Small intestine (tissue), 7 donors: Measurements from ENCODE around the gene PTPRF. TPM values are rescaled to one million over a fixed set of nuclear protein-coding genes. Genes with fewer than 3 reads are reported as not detected.

Experiments
- DNase-seq, 2 donors: peaks; one replicate each; pipeline versions ENCODE4 v3.0.0 to v3.0.0-alpha.2; 2013
- FAIRE-seq: peaks from 2 replicates; lab custom pipeline; 2012; peaks lifted over from hg19 to GRCh38; lab: Jason Lieb, UNC
- H3K27ac ChIP-seq, 3 donors: one replicate each; pipeline ENCODE4 v1.5.1; 2013; ENCODE audit warnings: low read length in 2 of 3, mild to moderate bottlenecking in 2 of 3, control low read depth in 1 of 3, inconsistent platforms in 1 of 3, low read depth in 1 of 3, moderate library complexity in 1 of 3
- H3K27me3 ChIP-seq, 3 donors: one replicate each; pipeline ENCODE4 v1.6.1; 2013; ENCODE audit warnings: low read length in 3 of 3, inconsistent platforms in 1 of 3; ENCODE audit not compliant: control insufficient read depth in 3 of 3, insufficient read depth in 3 of 3
- H3K36me3 ChIP-seq, 3 donors: one replicate each; pipeline ENCODE4 v1.6.1; 2013; ENCODE audit warnings: low read length in 3 of 3, inconsistent platforms in 1 of 3, low read depth in 1 of 3, mild to moderate bottlenecking in 1 of 3, moderate library complexity in 1 of 3; ENCODE audit not compliant: control insufficient read depth in 3 of 3, insufficient read depth in 2 of 3
- H3K4me1 ChIP-seq, 3 donors: one replicate each; pipeline ENCODE4 v1.6.1; 2013; ENCODE audit warnings: low read length in 2 of 3, inconsistent platforms in 1 of 3, low read depth in 1 of 3, mild to moderate bottlenecking in 1 of 3, moderate library complexity in 1 of 3; ENCODE audit not compliant: control insufficient read depth in 3 of 3, insufficient read depth in 2 of 3
- H3K4me3 ChIP-seq, 3 donors: one replicate each; pipeline ENCODE4 v1.5.1; 2013; ENCODE audit warnings: low read length in 3 of 3, control low read depth in 1 of 3, inconsistent platforms in 1 of 3, low read depth in 1 of 3, mild to moderate bottlenecking in 1 of 3, moderate library complexity in 1 of 3
- H3K9me3 ChIP-seq, 2 donors: one replicate each; pipeline ENCODE4 v1.6.1; 2013; ENCODE audit warnings: low read depth in 1 of 2, low read length in 1 of 2; ENCODE audit not compliant: control insufficient read depth in 2 of 2, insufficient read depth in 1 of 2
- WGBS, 3 donors: extraction: QIAGEN DNeasy Blood & Tissue Kit; methylation state at CpG; one replicate each; pipeline ENCODE4 v1.1.7; 2013; 5-methylcytosine and 5-hydroxymethylcytosine counted together
- polyA plus RNA-seq, 4 donors: library from polyadenylated mRNA; stranded (reverse) in 3 of 4; unstranded in 1 of 4; fragments of 200-250 nt in 3 of 4; fragments of 120-200 nt in 1 of 4; gene quantifications; one replicate each; pipeline versions ENCODE4 v1.2.1 to v1.2.3, GENCODE V29; 2013
- donor health status: healthy with polysubstance abuse.
- donor health status: control.
- donor health status: control.
- donor health status: Bipolar disorder and iron deficiency.
- donor health status: healthy.

Gene PTPRF
- polyA plus RNA-seq, 4 donors: 77.0 to 255 (median 83.2) TPM

- DNase-seq (no peak), FAIRE-seq (no peak)
- WGBS, 3 donors: 92 to 95% (median 94%) methylated on average over 7 of the region's 7 CpGs
These were observed 85.7 kb downstream of the PTPRF start for GRCh38 chr1:43616383-43616782.

GRCh38 chr1:43617011-43617410 lies 86.3 kb downstream of the PTPRF start:
- DNase-seq: no peak
- Histone ChIP-seq H3K27me3 (no peaks in the 10 kb centered on the region), H3K27ac (no peak overlapping the region), H3K9me3 (no peaks in the 10 kb centered on the region), H3K36me3 (peaks cover 0 to 97% (median 36%) of the 10 kb centered on the region in 3 donors), H3K4me3 (no peak overlapping the region), H3K4me1 (no peaks in the 10 kb centered on the region)
- FAIRE-seq: no peak
- WGBS, 3 donors: 85 to 96% (median 85%) methylated on average over 5 of the region's 5 CpGs

More at GRCh38 chr1:43616383-43616782, 85.7 kb downstream of the PTPRF start:
- Histone ChIP-seq H3K9me3 (no peaks in the 10 kb centered on the region), H3K36me3 (peaks cover 0 to 97% (median 29%) of the 10 kb centered on the region in 3 donors), H3K4me3 (no peak overlapping the region), H3K27ac (no peak overlapping the region), H3K4me1 (no peaks in the 10 kb centered on the region), H3K27me3 (no peaks in the 10 kb centered on the region)

DNA sequence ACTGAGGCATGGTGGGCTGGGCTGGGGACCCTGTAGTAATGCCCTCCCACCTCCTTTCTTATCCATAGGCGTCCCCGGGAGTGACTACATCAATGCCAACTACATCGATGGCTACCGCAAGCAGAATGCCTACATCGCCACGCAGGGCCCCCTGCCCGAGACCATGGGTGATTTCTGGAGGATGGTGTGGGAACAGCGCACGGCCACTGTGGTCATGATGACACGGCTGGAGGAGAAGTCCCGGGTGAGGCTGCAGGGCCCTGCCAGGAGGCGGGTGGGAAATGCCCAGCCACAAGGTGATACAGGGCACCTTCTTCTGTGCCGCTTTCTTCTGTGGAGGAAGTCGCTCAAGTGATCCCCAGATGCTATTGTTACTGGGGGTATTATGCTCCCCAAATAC lies 87.0 kb downstream of the PTPRF start:
- no peaks in the 10 kb centered on the region for H3K9me3 ChIP-seq
- no peak overlapping the region for H3K27ac ChIP-seq
- H3K4me1 ChIP-seq: no peaks in the 10 kb centered on the region
- FAIRE-seq: no peak
- WGBS, 3 donors: 93 to 96% (median 94%) methylated on average over 14 of the region's 14 CpGs
- peaks cover 0 to 97% (median 38%) of the 10 kb centered on the region in 3 donors for H3K36me3 ChIP-seq
- no peak overlapping the region for H3K4me3 ChIP-seq
- H3K27me3 ChIP-seq: no peaks in the 10 kb centered on the region
- no peak for DNase-seq

DNA sequence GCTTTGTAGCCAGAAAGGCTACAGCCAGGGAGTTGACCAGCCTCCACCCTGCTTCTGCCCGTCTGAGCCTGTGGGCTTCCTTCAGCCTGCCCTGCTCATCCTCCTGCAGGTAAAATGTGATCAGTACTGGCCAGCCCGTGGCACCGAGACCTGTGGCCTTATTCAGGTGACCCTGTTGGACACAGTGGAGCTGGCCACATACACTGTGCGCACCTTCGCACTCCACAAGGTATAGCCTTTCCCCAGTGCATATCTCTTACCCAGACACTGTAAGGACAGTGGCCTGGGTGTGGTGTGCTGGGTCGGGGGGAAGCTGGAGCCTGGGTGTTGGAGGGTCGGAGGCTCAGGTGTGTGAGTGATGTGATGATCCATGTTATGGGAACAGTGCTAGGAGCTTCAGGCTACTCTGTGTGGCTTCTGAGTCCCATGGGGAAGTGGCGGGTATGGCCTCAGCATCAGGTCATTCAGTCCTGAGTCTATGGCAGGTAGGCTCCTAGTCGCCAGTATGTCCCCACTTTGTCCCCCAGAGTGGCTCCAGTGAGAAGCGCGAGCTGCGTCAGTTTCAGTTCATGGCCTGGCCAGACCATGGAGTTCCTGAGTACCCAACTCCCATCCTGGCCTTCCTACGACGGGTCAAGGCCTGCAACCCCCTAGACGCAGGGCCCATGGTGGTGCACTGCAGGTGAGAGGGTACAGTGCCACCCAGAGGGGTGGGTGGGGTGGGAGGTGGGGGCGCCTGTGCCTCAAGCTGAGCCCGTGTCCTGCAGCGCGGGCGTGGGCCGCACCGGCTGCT lies 88.0 kb downstream of the PTPRF start:
- no peak for DNase-seq
- FAIRE-seq: no peak
- H3K27me3 ChIP-seq: no peaks in the 10 kb centered on the region
- H3K36me3 ChIP-seq: peaks cover 0 to 97% (median 38%) of the 10 kb centered on the region in 3 donors
- H3K9me3 ChIP-seq: no peaks in the 10 kb centered on the region
- no peak overlapping the region for H3K4me3 ChIP-seq
- WGBS, 3 donors: 94% methylated on average over 21 to 22 of the region's 22 CpGs
- no peaks in the 10 kb centered on the region for H3K4me1 ChIP-seq
- H3K27ac ChIP-seq: no peak overlapping the region

DNA sequence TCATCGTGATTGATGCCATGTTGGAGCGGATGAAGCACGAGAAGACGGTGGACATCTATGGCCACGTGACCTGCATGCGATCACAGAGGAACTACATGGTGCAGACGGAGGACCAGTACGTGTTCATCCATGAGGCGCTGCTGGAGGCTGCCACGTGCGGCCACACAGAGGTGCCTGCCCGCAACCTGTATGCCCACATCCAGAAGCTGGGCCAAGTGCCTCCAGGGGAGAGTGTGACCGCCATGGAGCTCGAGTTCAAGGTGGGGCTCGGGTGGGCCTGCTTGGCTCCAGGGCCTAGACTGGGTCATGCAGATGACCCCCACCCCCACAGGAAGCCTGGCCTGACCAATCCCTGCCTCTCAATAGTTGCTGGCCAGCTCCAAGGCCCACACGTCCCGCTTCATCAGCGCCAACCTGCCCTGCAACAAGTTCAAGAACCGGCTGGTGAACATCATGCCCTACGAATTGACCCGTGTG lies 88.7 kb downstream of the PTPRF start:
- FAIRE-seq: no peak
- H3K36me3 ChIP-seq: peaks cover 0 to 97% (median 38%) of the 10 kb centered on the region in 3 donors

GRCh38 chr1:43619996-43620920 lies 89.6 kb downstream of the PTPRF start:
- H3K4me1 ChIP-seq: no peaks in the 10 kb centered on the region
- no peak for DNase-seq
- no peaks in the 10 kb centered on the region for H3K27me3 ChIP-seq
- FAIRE-seq: no peak
- no peaks in the 10 kb centered on the region for H3K9me3 ChIP-seq
- peaks cover 0 to 97% (median 36%) of the 10 kb centered on the region in 3 donors for H3K36me3 ChIP-seq
- WGBS, 3 donors: 88 to 92% (median 91%) methylated on average over 21 to 22 of the region's 22 CpGs
- H3K4me3 ChIP-seq: no peak overlapping the region
- no peak overlapping the region for H3K27ac ChIP-seq

More for the DNA sequence above, 88.7 kb downstream of the PTPRF start:
- Histone ChIP-seq H3K9me3 (no peaks in the 10 kb centered on the region), H3K4me3 (no peak overlapping the region), H3K27me3 (no peaks in the 10 kb centered on the region), H3K27ac (no peak overlapping the region), H3K4me1 (no peaks in the 10 kb centered on the region)
- no peak for DNase-seq
- 94 to 96% (median 94%) methylated on average over 21 of the region's 21 CpGs for WGBS, 3 donors

DNA sequence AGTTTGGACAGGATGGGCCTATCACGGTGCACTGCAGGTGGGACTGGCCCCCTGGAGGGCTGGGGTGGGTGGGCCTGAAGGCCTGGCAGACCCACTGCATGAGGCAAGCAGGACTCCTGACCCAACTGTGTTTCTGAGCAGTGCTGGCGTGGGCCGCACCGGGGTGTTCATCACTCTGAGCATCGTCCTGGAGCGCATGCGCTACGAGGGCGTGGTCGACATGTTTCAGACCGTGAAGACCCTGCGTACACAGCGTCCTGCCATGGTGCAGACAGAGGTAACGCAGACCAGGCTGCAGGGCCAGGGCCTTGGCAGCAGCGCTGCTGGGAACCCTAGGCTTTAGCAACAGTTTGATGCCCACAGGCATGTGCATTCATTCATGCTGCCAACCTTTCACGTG lies 90.3 kb downstream of the PTPRF start:
- Histone ChIP-seq H3K9me3 (no peaks in the 10 kb centered on the region), H3K4me3 (no peak overlapping the region), H3K4me1 (no peaks in the 10 kb centered on the region), H3K36me3 (peaks cover 0 to 97% (median 34%) of the 10 kb centered on the region in 3 donors), H3K27me3 (no peaks in the 10 kb centered on the region), H3K27ac (no peak overlapping the region)
- 93 to 94% (median 93%) methylated on average over 16 of the region's 16 CpGs for WGBS, 3 donors
- FAIRE-seq (no peak), DNase-seq (no peak)

GRCh38 chr1:43621386-43621785 lies 90.7 kb downstream of the PTPRF start:
- H3K27me3 ChIP-seq: no peaks in the 10 kb centered on the region
- H3K27ac ChIP-seq: no peak overlapping the region
- H3K9me3 ChIP-seq: no peaks in the 10 kb centered on the region
- 88 to 92% (median 91%) methylated on average over 3 of the region's 3 CpGs for WGBS, 3 donors
- no peak overlapping the region for H3K4me3 ChIP-seq
- H3K36me3 ChIP-seq: peaks cover 0 to 92% (median 30%) of the 10 kb centered on the region in 3 donors
- H3K4me1 ChIP-seq: no peaks in the 10 kb centered on the region
- no peak for FAIRE-seq
- no peak for DNase-seq
